DOHH2 (cell line): ENCODE measurements around the gene ALDH1L1.

ENCODE experiments used
- EZH2phosphoT487 ChIP-seq: fragments of 200-600 bp; sonication (generic); IDR thresholded peaks from 2 replicates; pipeline ENCODE4 v1.6.1; 2017; ENCODE audit warnings: borderline replicate concordance, mild to moderate bottlenecking, antibody characterized with exemption, low read length, moderate library complexity, mixed read lengths
- TF ChIP-seq, protein P1 (sequence below): fragments of 200-600 bp; sonication (generic); IDR thresholded peaks from one replicate; pipeline ENCODE4 v1.5.1; 2014; ENCODE audit warnings: antibody characterized with exemption, mild to moderate bottlenecking, low read depth, low read length; ENCODE audit not compliant: poor library complexity, severe bottlenecking

- TF ChIP-seq, protein P1, sequence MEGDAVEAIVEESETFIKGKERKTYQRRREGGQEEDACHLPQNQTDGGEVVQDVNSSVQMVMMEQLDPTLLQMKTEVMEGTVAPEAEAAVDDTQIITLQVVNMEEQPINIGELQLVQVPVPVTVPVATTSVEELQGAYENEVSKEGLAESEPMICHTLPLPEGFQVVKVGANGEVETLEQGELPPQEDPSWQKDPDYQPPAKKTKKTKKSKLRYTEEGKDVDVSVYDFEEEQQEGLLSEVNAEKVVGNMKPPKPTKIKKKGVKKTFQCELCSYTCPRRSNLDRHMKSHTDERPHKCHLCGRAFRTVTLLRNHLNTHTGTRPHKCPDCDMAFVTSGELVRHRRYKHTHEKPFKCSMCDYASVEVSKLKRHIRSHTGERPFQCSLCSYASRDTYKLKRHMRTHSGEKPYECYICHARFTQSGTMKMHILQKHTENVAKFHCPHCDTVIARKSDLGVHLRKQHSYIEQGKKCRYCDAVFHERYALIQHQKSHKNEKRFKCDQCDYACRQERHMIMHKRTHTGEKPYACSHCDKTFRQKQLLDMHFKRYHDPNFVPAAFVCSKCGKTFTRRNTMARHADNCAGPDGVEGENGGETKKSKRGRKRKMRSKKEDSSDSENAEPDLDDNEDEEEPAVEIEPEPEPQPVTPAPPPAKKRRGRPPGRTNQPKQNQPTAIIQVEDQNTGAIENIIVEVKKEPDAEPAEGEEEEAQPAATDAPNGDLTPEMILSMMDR: no peak
- TF ChIP-seq EZH2phosphoT487: no peak
These were observed 5.9 kb upstream of the ALDH1L1 start for GRCh38 chr3:126186271-126186670.
